Stimulated activated CD8-positive, alpha-beta memory T cell treated with anti-CD3 and anti-CD28 coated beads, Interleukin-15, amount 100 ng/mL, for 4 hours (primary cell): Measurements from ENCODE around the gene ZMYND8.

ENCODE experiments used
- DNase-seq, 2 donors: peaks; one replicate each; pipeline ENCODE4 v3.0.0-alpha.2; 2020; ENCODE audit warnings: low read depth in 2 of 2

The ZMYND8 gene

GRCh38 chr20:47174456-47175243, 181.8 kb downstream of the ZMYND8 start:
- DNase-seq, result no peak

GRCh38 chr20:47173596-47174216, 182.8 kb downstream of the ZMYND8 start:
- no peak for DNase-seq

GRCh38 chr20:47172579-47172978, 183.9 kb downstream of the ZMYND8 start:
- DNase-seq, result no peak

GRCh38 chr20:47167846-47168245, 188.7 kb downstream of the ZMYND8 start:
- no peak for DNase-seq

- DNase-seq, result no peak
Measured at GRCh38 chr20:47165376-47165865, 191.1 kb downstream of the ZMYND8 start.

- DNase-seq, result no peak
Measured at GRCh38 chr20:47164140-47164539, 192.4 kb downstream of the ZMYND8 start.

GRCh38 chr20:47161411-47161810, 195.1 kb downstream of the ZMYND8 start:
- DNase-seq, result no peak

- no peak for DNase-seq
Measured at GRCh38 chr20:47160992-47161391, 195.5 kb downstream of the ZMYND8 start.

GRCh38 chr20:47160240-47160639, 196.3 kb downstream of the ZMYND8 start:
- DNase-seq, result no peak
